Endothelial cell of umbilical vein (primary cell): ENCODE measurements around the gene FBN2. TPM values are rescaled to one million over a fixed set of nuclear protein-coding genes. Genes with fewer than 3 reads are reported as not detected.
A peak's percentile ranks its signal among the peaks of the same experiment; 100 is the strongest.

Experiments used
- BruUV-seq: library from RNA; stranded (reverse); fragments of 400-500 nt; replicated peaks from 2 replicates; lab custom pipeline; 2021; lab: Mats Ljungman, UMichigan
- CTCF ChIA-PET: fragments of 300-600, 350-600 bp; sonication (Branson Sonifier 250); formaldehyde crosslinking; loops from one replicate; lab custom pipeline; 2021; ENCODE audit warnings: antibody characterized with exemption, inconsistent platforms; lab: Charles Lee
- POLR2A ChIA-PET: fragments of 300-600, 350-600 bp; sonication (Branson Sonifier 250); formaldehyde crosslinking; loops from one replicate; lab custom pipeline; 2021; ENCODE audit warnings: antibody characterized with exemption, inconsistent platforms; lab: Charles Lee
- DNase-seq: peaks from one replicate; pipeline ENCODE4 v3.0.0-alpha.2; 2011; ENCODE audit warnings: low read depth, low spot score
- FAIRE-seq: peaks from 2 replicates; lab custom pipeline; 2011; peaks lifted over from hg19 to GRCh38; lab: Jason Lieb, UNC
- H2AFZ ChIP-seq: 2 replicates; pipeline ENCODE4 v1.6.0; 2012; ENCODE audit warnings: low read depth, low read length, control low read depth, inconsistent platforms
- H3K27ac ChIP-seq: 2 replicates; pipeline ENCODE4 v1.5.1; 2011; ENCODE audit warnings: low read depth, mild to moderate bottlenecking, control low read depth, low read length, moderate library complexity; ENCODE audit not compliant: insufficient read depth
- H3K27me3 ChIP-seq, 2 experiments: 2 replicates each; pipeline versions ENCODE4 v1.6.0 to v1.6.1; 2011; ENCODE audit warnings: low read length in 2 of 2, mixed read lengths in 1 of 2; ENCODE audit not compliant: control insufficient read depth in 2 of 2, insufficient read depth in 2 of 2
- H3K36me3 ChIP-seq, 2 experiments: 2 replicates in 1 of 2; 3 replicates in 1 of 2; pipeline ENCODE4 v1.5.1; 2011; ENCODE audit warnings: low read length in 2 of 2, mild to moderate bottlenecking in 1 of 2, moderate library complexity in 1 of 2; ENCODE audit not compliant: control insufficient read depth in 2 of 2, insufficient read depth in 2 of 2; ENCODE audit errors: extremely low read depth in 1 of 2
- H3K4me1 ChIP-seq: 3 replicates; pipeline ENCODE4 v1.5.1; 2011; ENCODE audit warnings: mild to moderate bottlenecking, low read length; ENCODE audit not compliant: control insufficient read depth, insufficient read depth; ENCODE audit errors: extremely low read depth
- H3K4me2 ChIP-seq: 2 replicates; pipeline ENCODE4 v1.6.1; 2011; ENCODE audit warnings: low read length, control low read depth, mixed read lengths; ENCODE audit not compliant: insufficient read depth
- H3K4me3 ChIP-seq, 3 experiments: fragments of 200-600 bp in 1 of 3; sonication (generic), shearing (Covaris generic) in 1 of 3; replicated peaks in 1 of 3; 2 replicates each; pipeline ENCODE4 v1.5.1; 2011 to 2016; ENCODE audit warnings: control low read depth in 3 of 3, low read length in 3 of 3, mild to moderate bottlenecking in 2 of 3, inconsistent platforms in 1 of 3, low read depth in 1 of 3, moderate library complexity in 1 of 3; ENCODE audit not compliant: insufficient read depth in 1 of 3
- H3K79me2 ChIP-seq: 2 replicates; pipeline ENCODE4 v1.6.0; 2012; ENCODE audit warnings: low read length, inconsistent platforms; ENCODE audit not compliant: control insufficient read depth, insufficient read depth
- H3K9ac ChIP-seq: replicated peaks from 2 replicates; pipeline ENCODE3; 2011; ENCODE audit warnings: low read length, control low read depth; ENCODE audit not compliant: insufficient read depth; ENCODE audit errors: extremely low read depth
- H3K9me1 ChIP-seq: replicated peaks from 3 replicates; pipeline ENCODE4 v1.6.0; 2011; ENCODE audit warnings: mild to moderate bottlenecking, low read length; ENCODE audit not compliant: control insufficient read depth, insufficient read depth; ENCODE audit errors: extremely low read depth
- H3K9me3 ChIP-seq: replicated peaks from 2 replicates; pipeline ENCODE4 v1.5.1; 2012; ENCODE audit warnings: low read length, inconsistent platforms; ENCODE audit not compliant: control insufficient read depth, insufficient read depth
- H4K20me1 ChIP-seq: replicated peaks from 2 replicates; pipeline ENCODE3; 2011; ENCODE audit warnings: mild to moderate bottlenecking, low read length; ENCODE audit not compliant: control insufficient read depth, insufficient read depth; ENCODE audit errors: extremely low read depth
- CTCF ChIP-seq, 2 donors: IDR thresholded peaks; 1 replicate in 1 of 2; 2 replicates in 1 of 2; pipeline ENCODE4 v1.5.1; 2011; ENCODE audit warnings: low read length in 2 of 2, mild to moderate bottlenecking in 2 of 2, moderate library complexity in 2 of 2, control low read depth in 1 of 2, inconsistent platforms in 1 of 2, low read depth in 1 of 2; ENCODE audit not compliant: insufficient read depth in 1 of 2; ENCODE audit errors: extremely low read depth in 1 of 2
- EZH2 ChIP-seq: IDR thresholded peaks from 2 replicates; pipeline ENCODE4 v1.6.1; 2012; ENCODE audit warnings: borderline replicate concordance, low read depth, mild to moderate bottlenecking, moderate library complexity, low read length, inconsistent platforms; ENCODE audit not compliant: severe bottlenecking
- FOS ChIP-seq: IDR thresholded peaks from 2 replicates; pipeline ENCODE4 v1.6.1; 2011; ENCODE audit warnings: mild to moderate bottlenecking, low read length, moderate library complexity, borderline replicate concordance; ENCODE audit not compliant: insufficient read depth
- JUN ChIP-seq: IDR thresholded peaks from 2 replicates; pipeline ENCODE4 v1.6.1; 2011; ENCODE audit warnings: borderline replicate concordance, low read depth; ENCODE audit not compliant: insufficient read length, insufficient read depth
- MYC ChIP-seq: IDR thresholded peaks from one replicate; pipeline ENCODE4 v1.6.1; 2011; ENCODE audit warnings: mild to moderate bottlenecking, low read depth, low read length
- dilution Hi-C: fragments of 300-500 bp; cut with MboI; formaldehyde crosslinking; loops from one replicate; pipeline ENCODE4 v1.15.0; 2019; ENCODE audit warnings: low sequenced_read_pairs; ENCODE audit not compliant: extremely low pct_ligation_motif_present
- intact Hi-C: fragments of 100-400 bp; cut with micrococcal nuclease; formaldehyde crosslinking; loops from one replicate; pipeline ENCODE4 v1.10.0; 2022
- polyA plus RNA-seq, 4 experiments: library from polyadenylated mRNA; depleted of rRNA in 3 of 4; stranded (reverse) in 3 of 4; unstranded in 1 of 4; fragments of >200 nt; gene quantifications; 2 replicates each; pipeline versions ENCODE4 v1.2.1 to v1.2.3, GENCODE V29; 2011 to 2012; ENCODE audit warnings: missing spikeins in 1 of 4
- total RNA-seq: library from RNA; stranded (reverse); gene quantifications from 2 replicates; pipeline ENCODE4 v1.2.3, GENCODE V29; 2021

FBN2 gene
- total and polyA plus RNA-seq, 2 donors (not counting 3 experiments of a cell fraction or from before 2014, with no cell fraction given) = 21.8 to 57.4 TPM

GRCh38 chr5:128541385-128541784, 3.3 kb upstream of the FBN2 start:
- POLR2A ChIA-PET = no interaction called here
- FAIRE-seq = no peak
- no peaks in the 10 kb centered on the region for H3K9me1 ChIP-seq
- dilution Hi-C loops (no loop called here), intact Hi-C loops (no loop called here)
- H3K4me1 ChIP-seq = peaks cover 2% of the 10 kb centered on the region
- H3K79me2 ChIP-seq = no peaks in the 10 kb centered on the region
- no peak overlapping the region for H3K27ac ChIP-seq
- CTCF ChIA-PET = interaction anchor here (1.1 kb wide), 1 partner anchor 9 kb away, joined by 3 read pairs; no protein-coding TSS in a partner anchor
- H3K4me2 ChIP-seq = no peak overlapping the region
- H2AFZ ChIP-seq = no peak overlapping the region
- no peak overlapping the region for H3K4me3 ChIP-seq
- no peak for DNase-seq
- H3K9ac ChIP-seq = no peak overlapping the region
- no peaks in the 10 kb centered on the region for H4K20me1 ChIP-seq
- no peaks in the 10 kb centered on the region for H3K9me3 ChIP-seq
- no peak for TF ChIP-seq MYC
- TF ChIP-seq JUN = no peak
- no TSS peak for BruUV-seq
- no peaks in the 10 kb centered on the region for H3K27me3 ChIP-seq
- no peaks in the 10 kb centered on the region for H3K36me3 ChIP-seq

GRCh38 chr5:128539038-128539429, 989 bp upstream of the FBN2 start:
- no TSS peak for BruUV-seq
- peak overlapping the region; percentile 65 to 96 (median 78) for H3K4me3 ChIP-seq
- H4K20me1 ChIP-seq = no peaks in the 10 kb centered on the region
- no peaks in the 10 kb centered on the region for H3K27me3 ChIP-seq
- FAIRE-seq (no peak), DNase-seq (peak; percentile 38)
- peaks cover 2% of the 10 kb centered on the region for H3K4me1 ChIP-seq
- no peaks in the 10 kb centered on the region for H3K9me1 ChIP-seq
- intact Hi-C loops (loop anchor here (2.0 to 5.0 kb wide), 3 partner anchors 110 to 288 kb away; no protein-coding TSS in a partner anchor), dilution Hi-C loops (no loop called here)
- no peaks in the 10 kb centered on the region for H3K79me2 ChIP-seq
- peak overlapping the region; percentile 81 for H3K4me2 ChIP-seq
- ChIA-PET POLR2A (no interaction called here), CTCF (interaction anchor here (3.5 kb wide), 1 partner anchor 136 kb away, joined by 24 read pairs; no protein-coding TSS in a partner anchor)
- no peaks in the 10 kb centered on the region for H3K9me3 ChIP-seq
- no peaks in the 10 kb centered on the region for H3K36me3 ChIP-seq
- H3K27ac ChIP-seq = peak overlapping the region; percentile 22
- peak overlapping the region; percentile 64 for H3K9ac ChIP-seq
- peak overlapping the region; percentile 98 for H2AFZ ChIP-seq
- TF ChIP-seq FOS = no peak
- peak; percentile 52 for TF ChIP-seq EZH2
- TF ChIP-seq CTCF (IDR thresholded peaks at IDR 0.05; ENCODE audit: extremely low read depth in 1 of 2, insufficient read depth in 1 of 2, low read depth in 1 of 2, low read length in 2 of 2) = peak in 1 of 2 donors; percentile 2
